ENCODE results near the gene NSMCE1. TPM values are rescaled to one million over a fixed set of nuclear protein-coding genes. Genes with fewer than 3 reads are reported as not detected.
A peak's percentile ranks its signal among the peaks of the same experiment; 100 is the strongest.

Gene NSMCE1
- total RNA-seq, 4 donors from 2014 or later, result 6.2 to 90.8 (median 27.2) TPM

DNA sequence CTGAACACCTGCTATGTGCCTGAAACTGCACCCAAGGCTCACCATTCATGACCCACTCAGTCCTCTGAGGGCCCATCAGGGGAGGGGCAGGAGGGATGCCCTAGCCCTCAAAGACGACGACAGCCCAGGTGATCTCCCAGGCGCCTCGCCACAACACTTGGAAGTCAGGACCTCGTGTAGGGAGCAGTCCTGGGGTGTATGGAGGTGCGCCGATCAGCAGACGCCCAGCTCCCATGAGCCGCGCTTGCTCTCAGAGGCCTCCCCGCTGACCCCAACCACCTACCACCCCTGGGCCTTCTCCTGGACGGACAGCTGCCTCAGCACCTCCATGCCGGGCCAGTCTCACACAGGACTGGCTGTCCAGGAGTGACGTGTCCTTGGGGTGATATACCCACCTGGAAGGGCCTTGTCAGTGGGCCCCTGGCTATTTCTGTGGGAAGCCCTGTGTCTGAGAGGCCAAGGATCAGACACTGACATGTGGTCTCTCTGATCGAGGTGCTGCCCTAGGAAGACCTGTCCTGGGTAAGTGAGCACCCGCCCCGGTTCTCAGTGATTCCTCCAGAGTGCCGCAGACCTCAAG is 38.6 kb downstream of the NSMCE1 start:
- Histone ChIP-seq H3K4me3 (no peak overlapping the region), H3K9me3 (no peaks in the 10 kb centered on the region), H3K4me1 (peaks cover 23 to 74% (median 55%) of the 10 kb centered on the region in 4 donors), H3K36me3 (no peaks in the 10 kb centered on the region), H3K27ac (peak overlapping the region; percentile 54 to 75 (median 66)), H3K27me3 (no peaks in the 10 kb centered on the region)
- in situ Hi-C loops (cut with MboI; ENCODE audit: low pct_ligation_motif_present in 1 of 4, low pct_unique_long_range_greater_than_20kb in 1 of 4, low sequenced_read_pairs in 3 of 4), result loop anchor here (10.0 to 25.0 kb wide), 3 partner anchors 85 to 135 kb away; partner anchors contain the start of gene IL4R (in 1 of the 4)
- TF ChIP-seq POLR2AphosphoS5 (IDR thresholded peaks at IDR 0.05), result no peak
- TF ChIP-seq EP300 (IDR thresholded peaks at IDR 0.05; ENCODE audit: low read depth), result no peak
- intact Hi-C loops (cut with DNase I; ENCODE audit: low total_unique reads), result no loop called here
- no peak for DNase-seq
- 94% methylated on average over 18 of the region's 18 CpGs; no CpG with 5 or more reads in 1 of the 2 donors for WGBS, 2 donors (ENCODE audit: low coverage in 1 of 2)

DNA sequence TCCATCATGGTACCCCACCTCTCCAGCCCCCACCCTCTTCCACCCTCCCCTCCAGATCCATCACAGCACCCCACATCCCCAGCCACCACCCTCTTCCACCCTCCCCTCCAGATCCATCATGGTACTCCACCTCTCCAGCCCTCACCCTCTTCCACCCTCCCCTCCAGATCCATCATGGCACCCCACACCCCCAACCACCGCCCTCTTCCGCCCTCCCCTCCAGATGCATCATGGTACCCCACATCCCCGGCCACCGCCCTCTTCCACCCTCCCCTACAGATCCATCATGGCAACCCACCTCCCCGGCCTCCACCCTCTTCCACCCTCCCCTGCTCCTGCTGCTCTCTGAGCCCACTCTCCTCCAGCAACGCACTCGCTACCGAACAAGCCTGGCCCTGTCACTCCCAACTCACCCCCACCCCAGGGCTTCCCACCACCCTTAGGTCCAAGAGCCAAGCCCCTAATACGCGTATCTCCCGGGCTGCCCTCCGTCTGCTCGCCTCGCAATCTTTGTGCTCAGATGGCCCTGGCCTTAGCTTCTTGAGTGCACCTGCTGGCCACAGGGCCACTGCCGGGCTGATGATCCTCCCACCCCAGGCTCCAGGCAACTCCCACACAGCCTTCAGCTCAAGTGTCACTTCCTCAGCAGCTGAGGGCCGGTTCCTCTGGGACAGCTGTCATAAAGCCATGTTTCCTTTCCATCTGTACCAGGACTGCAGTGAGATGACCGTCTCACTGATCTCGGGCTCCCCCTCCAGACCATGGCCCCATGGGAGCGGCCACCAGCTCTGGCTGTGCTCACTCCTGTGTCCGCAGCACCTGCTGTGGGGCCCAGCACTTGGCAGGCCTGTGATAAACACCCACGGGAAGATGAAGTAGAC is 39.7 kb downstream of the NSMCE1 start:
- WGBS, 2 donors (ENCODE audit: low coverage in 1 of 2), result 81 to 87% methylated on average over 9 to 21 of the region's 21 CpGs
- in situ Hi-C loops (cut with MboI; ENCODE audit: low pct_ligation_motif_present in 1 of 4, low pct_unique_long_range_greater_than_20kb in 1 of 4, low sequenced_read_pairs in 3 of 4), result loop anchor here in 2 of 4 donors (25.0 kb wide), 1 partner anchor 108 kb away; no protein-coding TSS in a partner anchor
- Histone ChIP-seq H3K9me3 (no peaks in the 10 kb centered on the region), H3K27me3 (no peaks in the 10 kb centered on the region), H3K36me3 (peaks cover 0 to 4% (median 0%) of the 10 kb centered on the region in 4 donors), H3K4me3 (no peak overlapping the region), H3K4me1 (peaks cover 23 to 64% (median 49%) of the 10 kb centered on the region in 4 donors), H3K27ac (no peak overlapping the region)
- no peak for TF ChIP-seq EP300 (IDR thresholded peaks at IDR 0.05; ENCODE audit: low read depth)
- TF ChIP-seq, protein P1, sequence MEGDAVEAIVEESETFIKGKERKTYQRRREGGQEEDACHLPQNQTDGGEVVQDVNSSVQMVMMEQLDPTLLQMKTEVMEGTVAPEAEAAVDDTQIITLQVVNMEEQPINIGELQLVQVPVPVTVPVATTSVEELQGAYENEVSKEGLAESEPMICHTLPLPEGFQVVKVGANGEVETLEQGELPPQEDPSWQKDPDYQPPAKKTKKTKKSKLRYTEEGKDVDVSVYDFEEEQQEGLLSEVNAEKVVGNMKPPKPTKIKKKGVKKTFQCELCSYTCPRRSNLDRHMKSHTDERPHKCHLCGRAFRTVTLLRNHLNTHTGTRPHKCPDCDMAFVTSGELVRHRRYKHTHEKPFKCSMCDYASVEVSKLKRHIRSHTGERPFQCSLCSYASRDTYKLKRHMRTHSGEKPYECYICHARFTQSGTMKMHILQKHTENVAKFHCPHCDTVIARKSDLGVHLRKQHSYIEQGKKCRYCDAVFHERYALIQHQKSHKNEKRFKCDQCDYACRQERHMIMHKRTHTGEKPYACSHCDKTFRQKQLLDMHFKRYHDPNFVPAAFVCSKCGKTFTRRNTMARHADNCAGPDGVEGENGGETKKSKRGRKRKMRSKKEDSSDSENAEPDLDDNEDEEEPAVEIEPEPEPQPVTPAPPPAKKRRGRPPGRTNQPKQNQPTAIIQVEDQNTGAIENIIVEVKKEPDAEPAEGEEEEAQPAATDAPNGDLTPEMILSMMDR (IDR thresholded peaks at IDR 0.05), result peak in 1 of 5 experiments; percentile 9
- DNase-seq, result no peak
- intact Hi-C loops (cut with DNase I; ENCODE audit: low total_unique reads), result no loop called here

DNA sequence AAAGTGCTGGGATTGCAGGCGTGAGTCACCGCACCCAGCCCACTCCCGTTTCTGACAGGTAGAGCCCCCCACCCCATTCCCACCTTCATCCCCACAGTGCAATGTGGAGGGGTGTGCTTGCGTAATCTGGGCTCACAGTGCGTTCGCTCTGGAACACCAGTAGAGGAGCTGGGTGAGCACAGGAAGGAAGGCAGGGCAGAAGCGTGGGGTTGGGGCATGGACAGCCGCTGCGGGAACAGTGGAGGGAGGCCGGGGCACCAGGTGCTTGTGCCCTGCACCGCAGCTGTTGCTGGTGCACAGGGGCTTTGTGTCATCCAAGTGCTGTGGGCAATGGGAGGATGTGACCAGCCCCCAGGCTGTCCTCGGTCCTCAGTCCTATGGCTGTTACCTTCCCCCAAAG is 40.5 kb downstream of the NSMCE1 start:
- H3K4me3 ChIP-seq, result no peak overlapping the region
- no peaks in the 10 kb centered on the region for H3K9me3 ChIP-seq
- intact Hi-C loops (cut with DNase I; ENCODE audit: low total_unique reads), result no loop called here
- DNase-seq, result no peak
- no peaks in the 10 kb centered on the region for H3K27me3 ChIP-seq
- in situ Hi-C loops (cut with MboI; ENCODE audit: low pct_ligation_motif_present in 1 of 4, low pct_unique_long_range_greater_than_20kb in 1 of 4, low sequenced_read_pairs in 3 of 4), result loop anchor here in 2 of 4 donors (25.0 kb wide), 1 partner anchor 109 kb away; no protein-coding TSS in a partner anchor
- no peak for TF ChIP-seq POLR2AphosphoS5 (IDR thresholded peaks at IDR 0.05)
- TF ChIP-seq EP300 (IDR thresholded peaks at IDR 0.05; ENCODE audit: low read depth), result no peak
- no peak for TF ChIP-seq POLR2A (IDR thresholded peaks at IDR 0.05)
- TF ChIP-seq, protein P1 (IDR thresholded peaks at IDR 0.05), result no peak
- no peak overlapping the region for H3K27ac ChIP-seq
- peaks cover 0 to 4% (median 0%) of the 10 kb centered on the region in 4 donors for H3K36me3 ChIP-seq
- peaks cover 26 to 65% (median 52%) of the 10 kb centered on the region in 4 donors for H3K4me1 ChIP-seq
- 85% methylated on average over 12 of the region's 12 CpGs; no CpG with 5 or more reads in 1 of the 2 donors for WGBS, 2 donors (ENCODE audit: low coverage in 1 of 2)

DNA sequence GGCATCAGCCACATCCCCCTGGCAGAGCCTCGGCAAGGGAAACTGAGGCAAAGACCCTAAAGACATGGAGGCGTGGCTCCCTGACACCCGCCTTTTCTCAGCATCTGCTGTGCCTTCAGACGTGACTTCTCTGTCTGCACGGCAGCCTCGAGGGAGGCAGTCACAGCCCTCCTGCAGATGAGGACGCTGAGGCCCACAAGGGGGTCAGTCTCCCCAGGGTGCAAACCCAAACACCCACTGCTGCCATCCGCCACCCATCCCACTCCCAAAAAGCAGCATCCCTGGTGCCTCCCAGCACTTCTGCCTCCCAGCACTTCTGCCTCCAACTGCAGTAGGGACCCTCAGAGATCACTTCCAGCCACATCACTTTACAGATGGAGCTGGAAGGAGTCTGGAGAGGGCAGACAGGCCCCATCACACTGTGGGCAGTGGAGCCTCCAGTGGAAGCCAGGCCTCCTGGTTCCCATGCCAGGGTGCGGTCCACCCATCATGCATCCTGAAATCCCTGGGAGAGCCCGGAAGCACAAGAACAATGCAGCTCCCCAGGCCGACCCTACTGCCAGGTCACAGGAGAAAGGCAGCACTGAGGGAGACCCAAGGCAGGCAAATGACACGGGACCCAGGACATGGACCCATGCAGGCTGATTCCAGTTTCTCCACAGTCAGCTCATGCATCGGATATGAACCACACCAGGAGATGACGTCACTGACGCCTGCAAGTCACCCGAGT is 41.4 kb downstream of the NSMCE1 start:
- no peaks in the 10 kb centered on the region for H3K9me3 ChIP-seq
- TF ChIP-seq POLR2A (IDR thresholded peaks at IDR 0.05), result no peak
- TF ChIP-seq POLR2AphosphoS5 (IDR thresholded peaks at IDR 0.05), result no peak
- TF ChIP-seq, protein P1 (IDR thresholded peaks at IDR 0.05), result no peak
- no peak for TF ChIP-seq EP300 (IDR thresholded peaks at IDR 0.05; ENCODE audit: low read depth)
- peaks cover 22 to 61% (median 50%) of the 10 kb centered on the region in 4 donors for H3K4me1 ChIP-seq
- H3K27ac ChIP-seq, result peak overlapping the region; percentile 75 to 87 (median 83)
- WGBS, 2 donors (ENCODE audit: low coverage in 1 of 2), result 85 to 91% methylated on average over 5 to 16 of the region's 16 CpGs
- intact Hi-C loops (cut with DNase I; ENCODE audit: low total_unique reads), result no loop called here
- in situ Hi-C loops (cut with MboI; ENCODE audit: low pct_ligation_motif_present in 1 of 4, low pct_unique_long_range_greater_than_20kb in 1 of 4, low sequenced_read_pairs in 3 of 4), result loop anchor here in 2 of 4 donors (25.0 kb wide), 1 partner anchor 110 kb away; no protein-coding TSS in a partner anchor
- H3K36me3 ChIP-seq, result peaks cover 0 to 4% (median 0%) of the 10 kb centered on the region in 4 donors
- no peak for DNase-seq
- H3K27me3 ChIP-seq, result no peaks in the 10 kb centered on the region
- peak overlapping the region in 1 of 4 donors; percentile 19 for H3K4me3 ChIP-seq

Measured in transverse colon (tissue), 4 donors.